Uterus (tissue), 4 donors: ENCODE measurements around the gene TULP3. TPM values are rescaled to one million over a fixed set of nuclear protein-coding genes. Genes with fewer than 3 reads are reported as not detected.

Source experiments
- DNase-seq, 2 donors: peaks; one replicate each; pipeline ENCODE4 v3.0.0-alpha.2; 2019 to 2020
- H3K27ac ChIP-seq, 2 donors: fragments of 200-600 bp; sonication (generic); 1 replicate in 1 of 2; 2 replicates in 1 of 2; pipeline ENCODE4 v1.5.1; 2016 to 2018
- H3K27me3 ChIP-seq, 2 donors: fragments of 200-600 bp; sonication (generic); one replicate each; pipeline ENCODE4 v1.5.1; 2018 to 2019; ENCODE audit warnings: control low read depth in 1 of 2
- H3K36me3 ChIP-seq, 2 donors: fragments of 200-600 bp; sonication (generic); one replicate each; pipeline ENCODE4 v1.5.1; 2019; ENCODE audit warnings: control low read depth in 1 of 2
- H3K4me1 ChIP-seq, 2 donors: fragments of 200-600 bp; sonication (generic); one replicate each; pipeline ENCODE4 v1.5.1; 2018 to 2019; ENCODE audit warnings: control low read depth in 1 of 2
- H3K4me3 ChIP-seq, 2 donors: fragments of 200-600 bp; sonication (generic); 1 replicate in 1 of 2; 2 replicates in 1 of 2; pipeline ENCODE4 v1.5.1; 2018 to 2019; ENCODE audit warnings: mild to moderate bottlenecking in 1 of 2
- H3K9me3 ChIP-seq, 2 donors: fragments of 200-600 bp; sonication (generic); one replicate each; pipeline ENCODE4 v1.5.1; 2019; ENCODE audit warnings: control low read depth in 1 of 2
- POLR2A ChIP-seq, 2 donors: fragments of 450-650 bp; IDR thresholded peaks; one replicate each; pipeline ENCODE4 v1.6.1; 2016; ENCODE audit warnings: antibody characterized with exemption in 2 of 2, mild to moderate bottlenecking in 1 of 2, moderate library complexity in 1 of 2
- intact Hi-C: fragments of 100-400 bp; cut with DNase I; formaldehyde crosslinking; loops from one replicate; pipeline ENCODE4 v1.15.1; 2023; ENCODE audit warnings: low total_unique reads
- total RNA-seq, 4 donors: library from RNA; depleted of rRNA in 3 of 4; stranded (reverse); fragments of >200 nt in 3 of 4; gene quantifications; one replicate each; pipeline versions ENCODE4 v1.1.0 to v1.2.4, GENCODE V29; 2014 to 2023
- TF ChIP-seq, protein P1 (sequence below), 4 experiments: fragments of 200-600 bp in 2 of 4; fragments of 450-650 bp in 2 of 4; sonication (generic) in 2 of 4; IDR thresholded peaks; one replicate each; pipeline ENCODE4 v1.5.1; 2016 to 2019; ENCODE audit warnings: antibody characterized with exemption in 4 of 4, mild to moderate bottlenecking in 2 of 4, moderate library complexity in 1 of 4
- donor health status: DM: yes; HTN: yes; CAD: no.

Gene TULP3
- total RNA-seq, 4 donors from 2014 or later = 7.2 to 38.7 (median 29.4) TPM

DNA sequence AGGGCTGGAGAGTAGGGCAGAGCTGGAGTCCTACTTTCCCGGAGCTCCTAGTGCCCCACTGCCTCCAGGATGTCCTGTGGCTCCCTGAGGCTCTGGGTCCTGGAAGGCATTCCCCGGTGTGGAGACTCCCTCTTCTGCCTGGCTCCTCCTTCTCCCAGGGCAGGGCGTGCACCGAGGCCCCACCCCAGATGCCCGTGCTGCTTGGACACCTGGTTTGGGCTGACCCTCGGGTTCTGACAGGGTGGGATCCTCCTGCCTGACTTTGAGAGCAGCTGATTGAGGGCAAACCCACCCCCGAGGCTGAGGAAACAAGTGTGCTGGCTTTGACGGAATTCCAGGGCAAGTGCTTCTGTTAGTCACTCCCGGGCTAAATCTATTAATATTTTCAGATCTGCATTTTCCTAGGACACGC, 83.9 kb downstream of the TULP3 start:
- Histone ChIP-seq H3K36me3 (no peaks in the 10 kb centered on the region), H3K27me3 (no peaks in the 10 kb centered on the region), H3K4me3 (no peak overlapping the region), H3K4me1 (no peaks in the 10 kb centered on the region), H3K9me3 (no peaks in the 10 kb centered on the region), H3K27ac (no peak overlapping the region)
- intact Hi-C loops = no loop called here
- TF ChIP-seq POLR2A (IDR thresholded peaks at IDR 0.05) = no peak
- TF ChIP-seq, protein P1, sequence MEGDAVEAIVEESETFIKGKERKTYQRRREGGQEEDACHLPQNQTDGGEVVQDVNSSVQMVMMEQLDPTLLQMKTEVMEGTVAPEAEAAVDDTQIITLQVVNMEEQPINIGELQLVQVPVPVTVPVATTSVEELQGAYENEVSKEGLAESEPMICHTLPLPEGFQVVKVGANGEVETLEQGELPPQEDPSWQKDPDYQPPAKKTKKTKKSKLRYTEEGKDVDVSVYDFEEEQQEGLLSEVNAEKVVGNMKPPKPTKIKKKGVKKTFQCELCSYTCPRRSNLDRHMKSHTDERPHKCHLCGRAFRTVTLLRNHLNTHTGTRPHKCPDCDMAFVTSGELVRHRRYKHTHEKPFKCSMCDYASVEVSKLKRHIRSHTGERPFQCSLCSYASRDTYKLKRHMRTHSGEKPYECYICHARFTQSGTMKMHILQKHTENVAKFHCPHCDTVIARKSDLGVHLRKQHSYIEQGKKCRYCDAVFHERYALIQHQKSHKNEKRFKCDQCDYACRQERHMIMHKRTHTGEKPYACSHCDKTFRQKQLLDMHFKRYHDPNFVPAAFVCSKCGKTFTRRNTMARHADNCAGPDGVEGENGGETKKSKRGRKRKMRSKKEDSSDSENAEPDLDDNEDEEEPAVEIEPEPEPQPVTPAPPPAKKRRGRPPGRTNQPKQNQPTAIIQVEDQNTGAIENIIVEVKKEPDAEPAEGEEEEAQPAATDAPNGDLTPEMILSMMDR (IDR thresholded peaks at IDR 0.05) = no peak
- DNase-seq = no peak

DNA sequence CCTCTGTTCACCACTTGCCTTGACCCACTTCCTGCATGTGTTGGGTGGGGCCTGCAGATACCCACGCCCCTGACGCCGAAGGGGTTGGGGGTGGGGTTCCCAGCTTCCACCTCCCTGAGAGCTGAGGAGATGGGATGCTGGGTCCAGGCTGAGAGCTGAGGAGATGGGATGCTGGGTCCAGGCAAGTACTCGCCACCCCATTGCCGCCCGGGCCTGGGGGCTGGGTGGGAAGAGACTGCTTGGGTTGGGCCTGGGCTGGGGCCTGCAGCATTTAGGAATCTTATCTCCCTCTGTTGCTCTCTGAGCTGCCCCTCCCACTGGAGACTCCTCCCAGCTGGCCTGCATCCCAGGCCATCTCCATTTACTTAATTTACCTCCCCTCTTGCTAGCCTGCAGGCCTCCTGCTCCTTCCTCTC, 85.9 kb downstream of the TULP3 start:
- no peaks in the 10 kb centered on the region for H3K27me3 ChIP-seq
- H3K36me3 ChIP-seq = no peaks in the 10 kb centered on the region
- H3K4me1 ChIP-seq = no peaks in the 10 kb centered on the region
- no peak overlapping the region for H3K27ac ChIP-seq
- DNase-seq = no peak
- H3K4me3 ChIP-seq = no peak overlapping the region
- intact Hi-C loops = no loop called here
- TF ChIP-seq, protein P1 (IDR thresholded peaks at IDR 0.05) = no peak
- no peak for TF ChIP-seq POLR2A (IDR thresholded peaks at IDR 0.05)
- no peaks in the 10 kb centered on the region for H3K9me3 ChIP-seq

DNA sequence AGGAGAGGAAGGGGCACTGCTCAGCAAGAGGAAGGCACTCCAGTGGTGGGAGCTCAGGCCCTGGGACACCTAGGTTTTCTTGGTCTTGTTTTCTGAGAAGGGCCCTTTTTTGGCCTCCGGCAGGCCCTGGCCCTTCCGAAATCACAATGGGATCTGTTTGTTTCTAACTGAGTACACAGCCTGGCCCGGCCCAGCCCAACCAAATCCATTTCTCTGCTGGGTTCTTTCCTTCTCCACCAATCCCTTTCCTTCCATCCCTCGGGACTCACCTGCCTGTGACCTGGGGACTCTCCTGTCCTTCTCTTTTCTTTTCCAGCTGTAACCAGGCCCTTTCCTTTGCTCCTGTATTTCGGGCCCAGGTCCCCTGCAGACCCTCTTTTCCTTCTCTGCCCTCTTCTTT, 87.1 kb downstream of the TULP3 start:
- TF ChIP-seq, protein P1 (IDR thresholded peaks at IDR 0.05) = no peak
- no peak for TF ChIP-seq POLR2A (IDR thresholded peaks at IDR 0.05)
- no peaks in the 10 kb centered on the region for H3K36me3 ChIP-seq
- no peaks in the 10 kb centered on the region for H3K27me3 ChIP-seq
- no peak overlapping the region for H3K4me3 ChIP-seq
- no peak overlapping the region for H3K27ac ChIP-seq
- intact Hi-C loops = no loop called here
- no peaks in the 10 kb centered on the region for H3K4me1 ChIP-seq
- H3K9me3 ChIP-seq = no peaks in the 10 kb centered on the region
- no peak for DNase-seq

DNA sequence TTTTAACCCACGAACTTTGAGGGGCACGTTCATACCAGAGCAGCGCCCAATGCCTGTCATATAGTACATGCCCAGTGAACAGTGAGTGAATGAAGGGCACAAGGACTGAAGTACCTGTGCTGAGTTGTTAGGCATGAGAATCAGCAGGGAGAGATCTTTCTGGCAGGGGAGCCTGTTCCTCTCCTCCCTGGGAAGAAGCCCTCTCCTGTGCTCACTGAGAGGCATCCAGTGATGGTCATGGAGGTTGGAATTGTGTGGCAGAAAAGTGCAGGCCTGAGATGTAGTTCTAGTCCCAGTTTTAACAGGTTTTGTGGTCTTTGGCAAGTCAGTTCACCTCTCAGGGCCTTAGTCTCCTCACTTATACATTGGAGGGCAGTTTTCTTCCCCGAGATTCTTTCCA, 89.1 kb downstream of the TULP3 start:
- no peak for DNase-seq

DNA sequence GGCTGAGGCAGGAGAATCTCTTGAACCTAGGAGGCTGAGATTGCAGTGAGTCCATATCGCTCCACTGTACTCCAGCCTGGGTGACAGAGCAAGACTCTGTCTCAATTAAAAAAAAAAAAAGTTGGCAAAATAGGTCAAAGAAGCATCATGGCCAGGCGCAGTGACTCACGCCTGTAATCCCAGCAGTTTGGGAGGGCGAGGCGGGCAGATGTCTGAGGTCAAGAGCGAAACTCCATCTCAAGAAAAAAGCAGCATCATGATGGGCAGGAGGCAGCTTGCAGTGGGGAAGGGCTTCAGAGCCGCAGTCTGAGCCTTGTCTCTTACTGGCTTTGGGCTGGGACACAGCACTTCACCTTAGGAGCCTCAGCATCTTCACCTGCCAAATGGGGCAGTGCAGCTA, 89.9 kb downstream of the TULP3 start:
- H3K36me3 ChIP-seq = no peaks in the 10 kb centered on the region
- no peaks in the 10 kb centered on the region for H3K4me1 ChIP-seq
- H3K27ac ChIP-seq = no peak overlapping the region
- intact Hi-C loops = no loop called here
- TF ChIP-seq, protein P1 (IDR thresholded peaks at IDR 0.05) = no peak
- no peak for TF ChIP-seq POLR2A (IDR thresholded peaks at IDR 0.05)
- no peak for DNase-seq
- no peaks in the 10 kb centered on the region for H3K9me3 ChIP-seq
- no peak overlapping the region for H3K4me3 ChIP-seq
- no peaks in the 10 kb centered on the region for H3K27me3 ChIP-seq

More for the DNA sequence above, 89.1 kb downstream of the TULP3 start:
- H3K27ac ChIP-seq = no peak overlapping the region
- intact Hi-C loops = no loop called here
- no peaks in the 10 kb centered on the region for H3K4me1 ChIP-seq
- H3K36me3 ChIP-seq = no peaks in the 10 kb centered on the region
- no peaks in the 10 kb centered on the region for H3K27me3 ChIP-seq
- H3K9me3 ChIP-seq = no peaks in the 10 kb centered on the region
- TF ChIP-seq, protein P1 (IDR thresholded peaks at IDR 0.05) = no peak
- no peak for TF ChIP-seq POLR2A (IDR thresholded peaks at IDR 0.05)
- H3K4me3 ChIP-seq = no peak overlapping the region
